HepG2 (cell line): ENCODE results near the gene GRIN2C. TPM values are rescaled to one million over a fixed set of nuclear protein-coding genes. Genes with fewer than 3 reads are reported as not detected.
A peak's percentile ranks its signal among the peaks of the same experiment; 100 is the strongest.

Source experiments
- ATAC-seq: fragments of 200-7000 bp; cut with Tn5 transposase; 3 replicates; pipeline ENCODE4 v1.9.1; 2020; ENCODE audit warnings: mild to moderate bottlenecking, moderate library complexity
- BruUV-seq: library from RNA; stranded (reverse); fragments of 400-500 nt; replicated peaks from 2 replicates; lab custom pipeline; 2021; lab: Mats Ljungman, UMichigan
- CTCF ChIA-PET: fragments of 300-600 bp; formaldehyde crosslinking; extraction: SDS; loops from one replicate; lab custom pipeline; 2021; ENCODE audit warnings: low total read pairs, inconsistent platforms, low intra/inter-chr PET ratio; lab: Yijun Ruan, JAX
- POLR2A ChIA-PET: fragments of 350-600 bp; sonication (Branson Sonifier 250); formaldehyde crosslinking; loops from one replicate; lab custom pipeline; 2020; ENCODE audit warnings: antibody characterized with exemption, inconsistent platforms; lab: Yijun Ruan, JAX
- DNase-seq: peaks from one replicate; pipeline ENCODE4 v3.0.0-alpha.2; 2015; ENCODE audit warnings: low spot score
- FAIRE-seq: peaks from 3 replicates; lab custom pipeline; 2011; peaks lifted over from hg19 to GRCh38; lab: Jason Lieb, UNC
- H2AFZ ChIP-seq: one replicate; pipeline ENCODE4 v1.6.1; 2011; ENCODE audit warnings: low read length, inconsistent platforms
- H3K27ac ChIP-seq: fragments of 300-600 bp; 3 replicates; pipeline ENCODE4 v1.8.0; 2011; ENCODE audit warnings: mixed run types, mild to moderate bottlenecking, mixed read lengths, low read length, inconsistent platforms; ENCODE audit not compliant: insufficient read depth; ENCODE audit errors: extremely low read length
- H3K27me3 ChIP-seq, 2 experiments: fragments of 200-600 bp in 1 of 2; 2 replicates in 1 of 2; 3 replicates in 1 of 2; pipeline versions ENCODE4 v1.6.0 to v1.8.0; 2011; ENCODE audit warnings: low read length in 2 of 2, mild to moderate bottlenecking in 2 of 2, moderate library complexity in 2 of 2, inconsistent platforms in 1 of 2; ENCODE audit not compliant: insufficient read depth in 2 of 2, control insufficient read depth in 1 of 2
- H3K36me3 ChIP-seq, 2 experiments: fragments of 200-600 bp in 1 of 2; replicated peaks in 1 of 2; 2 replicates in 1 of 2; 3 replicates in 1 of 2; pipeline versions ENCODE4 v1.5.1 to v1.8.0; 2011; ENCODE audit warnings: low read length in 2 of 2, inconsistent platforms in 1 of 2; ENCODE audit not compliant: insufficient read depth in 2 of 2, control insufficient read depth in 1 of 2
- H3K4me1 ChIP-seq: 2 replicates; pipeline ENCODE4 v1.5.1; 2012; ENCODE audit warnings: low read length, inconsistent platforms; ENCODE audit not compliant: insufficient read depth
- H3K4me2 ChIP-seq: 2 replicates; pipeline ENCODE4 v1.6.0; 2011; ENCODE audit warnings: low read depth, low read length, inconsistent platforms
- H3K4me3 ChIP-seq, 3 experiments: fragments of 200-600 bp in 1 of 3; sonication (generic), shearing (Covaris generic) in 1 of 3; replicated peaks in 1 of 3; 2 replicates each; pipeline ENCODE4 v1.5.1; 2011 to 2016; ENCODE audit warnings: low read length in 3 of 3, inconsistent platforms in 2 of 3, low read depth in 2 of 3, mild to moderate bottlenecking in 2 of 3, control low read depth in 1 of 3, mixed read lengths in 1 of 3; ENCODE audit not compliant: insufficient read depth in 1 of 3
- H3K79me2 ChIP-seq: one replicate; pipeline ENCODE4 v1.6.1; 2011; ENCODE audit warnings: low read length, inconsistent platforms; ENCODE audit not compliant: insufficient read depth
- H3K9ac ChIP-seq: 2 replicates; pipeline ENCODE4 v1.6.0; 2011; ENCODE audit warnings: mild to moderate bottlenecking, low read depth, low read length, inconsistent platforms; ENCODE audit not compliant: insufficient read depth
- H3K9me3 ChIP-seq: 2 replicates; pipeline ENCODE4 v1.5.1; 2012; ENCODE audit warnings: mild to moderate bottlenecking, low read length
- H4K20me1 ChIP-seq: 2 replicates; pipeline ENCODE4 v1.6.0; 2011; ENCODE audit warnings: inconsistent platforms, mild to moderate bottlenecking, low read length, moderate library complexity; ENCODE audit not compliant: insufficient read depth
- FOXJ3 ChIP-seq: sonication (generic); formaldehyde crosslinking; IDR thresholded peaks from 2 replicates; pipeline ENCODE4 v1.4.0; 2020; ENCODE audit warnings: missing genetic modification reagents, mild to moderate bottlenecking, borderline replicate concordance
- RXRA ChIP-seq: sonication (generic); formaldehyde crosslinking; IDR thresholded peaks from 2 replicates; pipeline ENCODE4 v1.5.1; 2020; ENCODE audit warnings: missing genetic modification reagents
- ZNF792 ChIP-seq: IDR thresholded peaks from 2 replicates; pipeline ENCODE4 v1.6.1; 2016
- WGBS: methylation state at CpG from one replicate; pipeline ENCODE4 v1.1.6; 2017; ENCODE audit warnings: low lambda C conversion rate; 5-methylcytosine and 5-hydroxymethylcytosine counted together
- in situ Hi-C: cut with HindIII; loops from 2 replicates; pipeline ENCODE4 v1.10.0; 2017; ENCODE audit warnings: low pct_unique_long_range_greater_than_20kb; ENCODE audit not compliant: extremely low pct_ligation_motif_present
- intact Hi-C: fragments of 100-400 bp; cut with micrococcal nuclease; formaldehyde crosslinking; loops from one replicate; pipeline ENCODE4 v1.10.0; 2022; ENCODE audit not compliant: unreplicated experiment
- polyA plus RNA-seq, 8 experiments: library from polyadenylated mRNA; depleted of rRNA in 3 of 8; stranded (reverse) in 7 of 8; unstranded in 1 of 8; fragments of >200 nt; fragmentation: Illumina TruSeq in 4 of 8; extraction: Trizol in 4 of 8; gene quantifications; 2 replicates each; pipeline versions ENCODE4 v1.2.1 to v1.2.3, GENCODE V29; 2011 to 2016; ENCODE audit warnings: low read depth in 4 of 8, missing spikeins in 1 of 8, mixed read lengths in 1 of 8; ENCODE audit not compliant: insufficient read depth in 1 of 8
- total RNA-seq, 5 experiments: library from RNA; depleted of rRNA; stranded (reverse); fragments of >200 nt; fragmentation: Illumina TruSeq; extraction: Trizol; gene quantifications; 2 replicates each; pipeline ENCODE4 v1.2.3, GENCODE V29; 2016; ENCODE audit warnings: low read depth in 1 of 5
- TF ChIP-seq, protein P1 (sequence below): sonication (generic); formaldehyde crosslinking; IDR thresholded peaks from 2 replicates; pipeline ENCODE4 v1.5.0; 2020; ENCODE audit warnings: mild to moderate bottlenecking, missing genetic modification reagents, borderline replicate concordance

The GRIN2C gene
- total and polyA plus RNA-seq, 2 of the 13 experiments (the other 11 are each of a cell fraction or from before 2014, with no cell fraction given) = 0.03 to 0.11 TPM

- no peak for TF ChIP-seq FOXJ3 (CRISPR knock-in tag)
These were observed 13.1 kb downstream of the GRIN2C start (continued) for GRCh38 chr17:74846621-74847020.

DNA sequence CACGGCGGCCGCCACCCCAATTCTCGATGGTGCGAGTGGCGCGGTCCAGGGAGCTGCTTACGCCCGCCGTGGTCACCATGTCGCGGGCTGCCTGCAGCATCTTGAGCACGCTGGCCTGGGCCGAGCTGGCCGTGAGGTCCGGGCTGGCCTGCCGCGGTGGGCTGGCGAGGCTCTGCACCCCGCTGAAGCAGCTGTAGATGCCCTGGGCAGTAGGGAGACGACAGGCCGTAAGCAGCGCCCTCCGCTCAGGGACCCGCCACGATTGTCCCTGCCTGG lies 16.4 kb downstream of the GRIN2C start:
- no peak for ATAC-seq
- Histone ChIP-seq H3K4me1 (peaks cover 16% of the 10 kb centered on the region), H3K27ac (no peak overlapping the region), H4K20me1 (no peaks in the 10 kb centered on the region), H3K9me3 (no peaks in the 10 kb centered on the region), H3K4me3 (peak overlapping the region in 1 of 3 experiments; percentile 71; a peak in 1 of 6 replicates), H3K4me2 (no peak overlapping the region), H3K27me3 (peaks cover 0 to 19% of the 10 kb centered on the region in 2 experiments; a peak in 2 of 5 replicates)
- no peak for DNase-seq
- no CpG with 5 or more reads among the region's 26 CpGs for WGBS
- in situ Hi-C loops = no loop called here
- POLR2A ChIA-PET = interaction anchor here (0.6 to 1.9 kb wide), 9 partner anchors 9 to 169 kb away, joined by 3 to 15 read pairs (median 4); partner anchors contain the start of genes FDXR, MRPL58 and RAB37
- no peak for FAIRE-seq
- TF ChIP-seq RXRA (CRISPR knock-in tag) (0 out of 2 replicates have a peak, but pooled peaks have one; percentile 22), ZNF792 (CRISPR knock-in tag) (no peak)
- TF ChIP-seq, protein P1, sequence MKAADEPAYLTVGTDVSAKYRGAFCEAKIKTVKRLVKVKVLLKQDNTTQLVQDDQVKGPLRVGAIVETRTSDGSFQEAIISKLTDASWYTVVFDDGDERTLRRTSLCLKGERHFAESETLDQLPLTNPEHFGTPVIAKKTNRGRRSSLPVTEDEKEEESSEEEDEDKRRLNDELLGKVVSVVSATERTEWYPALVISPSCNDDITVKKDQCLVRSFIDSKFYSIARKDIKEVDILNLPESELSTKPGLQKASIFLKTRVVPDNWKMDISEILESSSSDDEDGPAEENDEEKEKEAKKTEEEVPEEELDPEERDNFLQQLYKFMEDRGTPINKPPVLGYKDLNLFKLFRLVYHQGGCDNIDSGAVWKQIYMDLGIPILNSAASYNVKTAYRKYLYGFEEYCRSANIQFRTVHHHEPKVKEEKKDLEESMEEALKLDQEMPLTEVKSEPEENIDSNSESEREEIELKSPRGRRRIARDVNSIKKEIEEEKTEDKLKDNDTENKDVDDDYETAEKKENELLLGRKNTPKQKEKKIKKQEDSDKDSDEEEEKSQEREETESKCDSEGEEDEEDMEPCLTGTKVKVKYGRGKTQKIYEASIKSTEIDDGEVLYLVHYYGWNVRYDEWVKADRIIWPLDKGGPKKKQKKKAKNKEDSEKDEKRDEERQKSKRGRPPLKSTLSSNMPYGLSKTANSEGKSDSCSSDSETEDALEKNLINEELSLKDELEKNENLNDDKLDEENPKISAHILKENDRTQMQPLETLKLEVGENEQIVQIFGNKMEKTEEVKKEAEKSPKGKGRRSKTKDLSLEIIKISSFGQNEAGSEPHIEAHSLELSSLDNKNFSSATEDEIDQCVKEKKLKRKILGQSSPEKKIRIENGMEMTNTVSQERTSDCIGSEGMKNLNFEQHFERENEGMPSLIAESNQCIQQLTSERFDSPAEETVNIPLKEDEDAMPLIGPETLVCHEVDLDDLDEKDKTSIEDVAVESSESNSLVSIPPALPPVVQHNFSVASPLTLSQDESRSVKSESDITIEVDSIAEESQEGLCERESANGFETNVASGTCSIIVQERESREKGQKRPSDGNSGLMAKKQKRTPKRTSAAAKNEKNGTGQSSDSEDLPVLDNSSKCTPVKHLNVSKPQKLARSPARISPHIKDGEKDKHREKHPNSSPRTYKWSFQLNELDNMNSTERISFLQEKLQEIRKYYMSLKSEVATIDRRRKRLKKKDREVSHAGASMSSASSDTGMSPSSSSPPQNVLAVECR (CRISPR knock-in tag) = 0 out of 2 replicates have a peak, but pooled peaks have one; percentile 6
- TF ChIP-seq, all 625 proteins: peak for 2
- Histone ChIP-seq H2AFZ (no peak overlapping the region), H3K36me3 (no peaks in the 10 kb centered on the region), H3K79me2 (no peaks in the 10 kb centered on the region), H3K9ac (no peak overlapping the region)
- intact Hi-C loops = loop anchor here (2.0 kb wide), 1 partner anchor 20 kb away; no protein-coding TSS in a partner anchor
- CTCF ChIA-PET = interaction anchor here (1.1 to 1.2 kb wide), 2 partner anchors 19 to 21 kb away, joined by 8 read pairs; no protein-coding TSS in a partner anchor
- no TSS peak for BruUV-seq
